ENCODE results near the gene NECAB3. TPM values are rescaled to one million over a fixed set of nuclear protein-coding genes. Genes with fewer than 3 reads are reported as not detected.

Gene NECAB3
- total and polyA plus RNA-seq, 4 experiments from 2014 or later = 2.0 to 23.4 (median 12.9) TPM

GRCh38 chr20:33612001-33612400 lies 62.2 kb downstream of the NECAB3 start:
- Mint-ChIP-seq H3K36me3 (peaks cover 44 to 74% of the 10 kb centered on the region in 2 donors), H3K4me3 (no peak overlapping the region), H3K27ac (no peak overlapping the region), H3K9me3 (no peaks in the 10 kb centered on the region), H3K27me3 (no peaks in the 10 kb centered on the region), H3K4me1 (peaks cover 0 to 4% (median 2%) of the 10 kb centered on the region in 4 donors)
- Histone ChIP-seq H3K27ac (ENCODE audit: low read depth, low read length) (no peak overlapping the region), H3K36me3 (ENCODE audit: insufficient read depth, low read length) (peaks cover 44% of the 10 kb centered on the region), H3K4me1 (ENCODE audit: insufficient read depth, low read length) (no peaks in the 10 kb centered on the region), H3K27me3 (ENCODE audit: insufficient read depth, low read length) (no peaks in the 10 kb centered on the region), H3K9me3 (ENCODE audit: control insufficient read depth in 1 of 2, low read length in 2 of 2) (no peaks in the 10 kb centered on the region), H3K4me3 (ENCODE audit: low read length in 2 of 2) (no peak overlapping the region)
- intact Hi-C loops (cut with micrococcal nuclease) = no loop called here
- no peak for DNase-seq
- CTCF ChIA-PET (ENCODE audit: partially characterized antibody) = no interaction called here
- POLR2A ChIA-PET (ENCODE audit: partially characterized antibody) = no interaction called here

- Mint-ChIP-seq H3K4me1 (peaks cover 0 to 4% (median 2%) of the 10 kb centered on the region in 4 donors), H3K36me3 (peaks cover 49 to 77% of the 10 kb centered on the region in 2 donors), H3K4me3 (no peak overlapping the region), H3K27me3 (no peaks in the 10 kb centered on the region), H3K27ac (no peak overlapping the region), H3K9me3 (no peaks in the 10 kb centered on the region)
- Histone ChIP-seq H3K27me3 (ENCODE audit: insufficient read depth, low read length) (no peaks in the 10 kb centered on the region), H3K4me1 (ENCODE audit: insufficient read depth, low read length) (no peaks in the 10 kb centered on the region), H3K36me3 (ENCODE audit: insufficient read depth, low read length) (peaks cover 47% of the 10 kb centered on the region), H3K27ac (ENCODE audit: low read depth, low read length) (no peak overlapping the region), H3K9me3 (ENCODE audit: control insufficient read depth in 1 of 2, low read length in 2 of 2) (no peaks in the 10 kb centered on the region), H3K4me3 (ENCODE audit: low read length in 2 of 2) (no peak overlapping the region)
- POLR2A ChIA-PET (ENCODE audit: partially characterized antibody) = no interaction called here
- CTCF ChIA-PET (ENCODE audit: partially characterized antibody) = no interaction called here
- DNase-seq = no peak
- intact Hi-C loops (cut with micrococcal nuclease) = no loop called here
Observed at GRCh38 chr20:33611106-33611505, 63.1 kb downstream of the NECAB3 start.

DNA sequence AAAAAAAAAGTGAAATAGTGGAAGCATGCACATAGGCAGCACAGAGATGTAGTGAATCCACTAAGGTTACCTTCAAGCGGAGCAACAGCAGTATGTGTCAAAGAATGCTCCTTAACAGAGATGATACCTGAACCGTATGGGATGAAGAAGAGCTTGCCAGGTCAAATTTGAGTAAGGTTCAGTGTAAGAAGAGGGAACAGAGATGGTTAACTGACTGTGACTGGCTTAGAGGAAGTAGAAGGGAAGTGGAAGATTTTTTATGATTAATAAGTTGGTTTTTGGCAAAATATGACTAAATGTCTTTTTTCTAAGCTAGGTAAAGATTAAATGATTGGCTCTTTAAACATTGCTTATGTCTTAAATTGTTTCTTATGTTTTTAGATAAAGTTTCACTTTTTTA lies 64.7 kb downstream of the NECAB3 start:
- Histone ChIP-seq H3K4me3 (ENCODE audit: low read length in 2 of 2) (no peak overlapping the region), H3K9me3 (ENCODE audit: control insufficient read depth in 1 of 2, low read length in 2 of 2) (no peaks in the 10 kb centered on the region), H3K4me1 (ENCODE audit: insufficient read depth, low read length) (no peaks in the 10 kb centered on the region), H3K27ac (ENCODE audit: low read depth, low read length) (no peak overlapping the region), H3K27me3 (ENCODE audit: insufficient read depth, low read length) (no peaks in the 10 kb centered on the region), H3K36me3 (ENCODE audit: insufficient read depth, low read length) (peaks cover 37% of the 10 kb centered on the region)
- Mint-ChIP-seq H3K27me3 (no peaks in the 10 kb centered on the region), H3K36me3 (peaks cover 37 to 65% of the 10 kb centered on the region in 2 donors), H3K27ac (peak overlapping the region in 2 of 7 donors; percentile 1 to 31), H3K9me3 (no peaks in the 10 kb centered on the region), H3K4me1 (peaks cover 0 to 4% (median 2%) of the 10 kb centered on the region in 4 donors), H3K4me3 (no peak overlapping the region)
- intact Hi-C loops (cut with micrococcal nuclease) = no loop called here
- ChIA-PET CTCF (ENCODE audit: partially characterized antibody) (interaction anchor here (0.8 kb wide), 2 partner anchors 15 to 54 kb away, joined by 3 read pairs; no protein-coding TSS in a partner anchor), POLR2A (ENCODE audit: partially characterized antibody) (no interaction called here)
- DNase-seq = no peak

Other genes with a start within 250 kb of the NECAB3 start
- gene SNTA1, start 230.7 kb downstream of the NECAB3 start, total RNA-seq = 1 to 10 TPM; 5.1 to 5.7 TPM
- gene SNTA1, start 230.7 kb downstream of the NECAB3 start, polyA plus RNA-seq = 1 to 10 TPM; 7.2 to 9.2 TPM
- 10 to 100 TPM; 42.1 to 43.4 TPM for gene CBFA2T2, start 184.3 kb downstream of the NECAB3 start, total RNA-seq
- gene CBFA2T2, start 184.3 kb downstream of the NECAB3 start, polyA plus RNA-seq = 10 to 100 TPM; 16.5 to 25.2 TPM
- gene C20orf144, start 12.1 kb downstream of the NECAB3 start, total RNA-seq = under 1 TPM; 0.61 TPM
- gene C20orf144, start 12.1 kb downstream of the NECAB3 start, polyA plus RNA-seq = not detected
- gene ACTL10, start 7.5 kb downstream of the NECAB3 start, total RNA-seq = 1 to 10 TPM; 5.5 to 6.0 TPM
- gene ACTL10, start 7.5 kb downstream of the NECAB3 start, polyA plus RNA-seq = 1 to 10 TPM; 1.7 to 5.3 TPM
- 1 to 10 TPM; 2.2 to 2.6 TPM for gene E2F1, start 12.0 kb upstream of the NECAB3 start, total RNA-seq
- gene E2F1, start 12.0 kb upstream of the NECAB3 start, polyA plus RNA-seq = under 1 TPM; 0.46 to 0.89 TPM
- gene PXMP4, start 45.9 kb upstream of the NECAB3 start, total RNA-seq = 10 to 100 TPM; 15.7 to 16.3 TPM
- 10 to 100 TPM in 1 of 2 donors, 1 to 10 TPM in 1; 6.3 to 16.4 TPM for gene PXMP4, start 45.9 kb upstream of the NECAB3 start, polyA plus RNA-seq
- 1 to 10 TPM; 4.8 to 5.0 TPM for gene ZNF341, start 57.6 kb upstream of the NECAB3 start, total RNA-seq
- 1 to 10 TPM; 1.5 to 2.3 TPM for gene ZNF341, start 57.6 kb upstream of the NECAB3 start, polyA plus RNA-seq
- gene CHMP4B, start 136.9 kb upstream of the NECAB3 start, total RNA-seq = 10 to 100 TPM; 53.0 to 54.0 TPM
- gene CHMP4B, start 136.9 kb upstream of the NECAB3 start, polyA plus RNA-seq = 1 to 10 TPM; 1.2 to 5.3 TPM

Data from CD4-positive, alpha-beta memory T cell (primary cell).